PC-3 (cell line): ENCODE results near the gene DUSP28.

Experiments used
- EZH2 ChIP-seq: fragments of 300-600 bp; sonication (generic); IDR thresholded peaks from one replicate; pipeline ENCODE4 v1.6.1; 2017; ENCODE audit warnings: antibody characterized with exemption, mild to moderate bottlenecking, low read length; ENCODE audit not compliant: unreplicated experiment
- EZH2phosphoT487 ChIP-seq: fragments of 300-600 bp; sonication (generic); IDR thresholded peaks from 2 replicates; pipeline ENCODE4 v1.6.1; 2018; ENCODE audit warnings: mild to moderate bottlenecking, antibody characterized with exemption, low read length, borderline replicate concordance
- TF ChIP-seq, protein P1 (sequence below): fragments of 300-600 bp; sonication (generic); conservative IDR thresholded peaks from 2 replicates; pipeline ENCODE4 v1.5.1; 2017; ENCODE audit warnings: antibody characterized with exemption, low read depth, mild to moderate bottlenecking, low read length

DNA sequence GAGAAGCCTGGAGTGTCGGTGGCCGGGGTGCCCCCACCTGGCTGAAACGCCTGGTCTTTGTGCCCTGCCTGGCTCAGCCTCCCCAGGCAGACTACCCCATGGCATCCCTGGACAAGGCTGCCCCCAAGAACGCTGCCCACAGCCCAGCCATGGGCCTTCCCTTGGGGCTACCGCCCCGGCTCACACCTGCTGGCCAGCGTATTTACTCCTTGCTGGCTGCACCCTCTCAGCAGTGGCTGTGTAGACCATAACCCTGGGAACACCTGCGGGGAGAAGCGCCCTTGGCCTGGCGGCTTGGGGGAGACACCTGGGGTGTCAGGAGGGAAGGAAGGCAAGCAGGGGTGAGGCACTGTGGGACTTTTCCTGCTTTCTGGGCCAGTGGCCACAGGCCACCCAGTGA is 43.7 kb downstream of the DUSP28 start:
- TF ChIP-seq, protein P1, sequence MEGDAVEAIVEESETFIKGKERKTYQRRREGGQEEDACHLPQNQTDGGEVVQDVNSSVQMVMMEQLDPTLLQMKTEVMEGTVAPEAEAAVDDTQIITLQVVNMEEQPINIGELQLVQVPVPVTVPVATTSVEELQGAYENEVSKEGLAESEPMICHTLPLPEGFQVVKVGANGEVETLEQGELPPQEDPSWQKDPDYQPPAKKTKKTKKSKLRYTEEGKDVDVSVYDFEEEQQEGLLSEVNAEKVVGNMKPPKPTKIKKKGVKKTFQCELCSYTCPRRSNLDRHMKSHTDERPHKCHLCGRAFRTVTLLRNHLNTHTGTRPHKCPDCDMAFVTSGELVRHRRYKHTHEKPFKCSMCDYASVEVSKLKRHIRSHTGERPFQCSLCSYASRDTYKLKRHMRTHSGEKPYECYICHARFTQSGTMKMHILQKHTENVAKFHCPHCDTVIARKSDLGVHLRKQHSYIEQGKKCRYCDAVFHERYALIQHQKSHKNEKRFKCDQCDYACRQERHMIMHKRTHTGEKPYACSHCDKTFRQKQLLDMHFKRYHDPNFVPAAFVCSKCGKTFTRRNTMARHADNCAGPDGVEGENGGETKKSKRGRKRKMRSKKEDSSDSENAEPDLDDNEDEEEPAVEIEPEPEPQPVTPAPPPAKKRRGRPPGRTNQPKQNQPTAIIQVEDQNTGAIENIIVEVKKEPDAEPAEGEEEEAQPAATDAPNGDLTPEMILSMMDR: no peak
- TF ChIP-seq EZH2phosphoT487 (no peak), EZH2 (no peak)
